ENCODE data around the gene PHTF1. TPM values are rescaled to one million over a fixed set of nuclear protein-coding genes. Genes with fewer than 3 reads are reported as not detected.
A peak's percentile ranks its signal among the peaks of the same experiment; 100 is the strongest.

Gene PHTF1
- total RNA-seq, 1 donor from 2014 or later, result 23.9 TPM

DNA sequence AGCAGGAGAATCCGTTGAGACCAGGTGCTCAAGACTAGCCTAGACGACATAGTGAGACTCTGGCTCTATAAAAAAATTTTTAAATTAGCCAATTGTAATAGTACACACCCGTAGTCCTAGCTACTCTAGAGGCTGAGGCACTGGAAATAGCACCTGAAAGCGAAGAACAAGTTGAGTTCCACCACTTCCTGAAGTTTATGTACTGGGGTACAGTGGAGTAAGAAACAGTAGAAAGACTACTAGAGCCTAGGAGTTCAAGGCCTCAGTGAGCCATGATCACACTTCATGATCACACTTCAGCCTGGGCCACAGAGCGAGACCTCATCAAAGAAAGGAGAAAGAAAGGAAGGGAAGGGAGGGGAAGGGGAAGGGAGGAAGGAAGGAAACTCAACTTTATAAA, 33.2 kb upstream of the PHTF1 start:
- peaks cover 32% of the 10 kb centered on the region for H3K4me1 Mint-ChIP-seq (ENCODE audit: low read depth)
- H3K36me3 Mint-ChIP-seq (ENCODE audit: low read depth), result peaks cover 6% of the 10 kb centered on the region
- H3K4me3 Mint-ChIP-seq (ENCODE audit: unreplicated experiment), result no peak overlapping the region
- no peaks in the 10 kb centered on the region for H3K9me3 Mint-ChIP-seq (ENCODE audit: low read depth)
- DNase-seq (ENCODE audit: low spot score), result no peak
- H3K27me3 Mint-ChIP-seq (ENCODE audit: low read depth), result no peaks in the 10 kb centered on the region
- H3K27ac Mint-ChIP-seq (ENCODE audit: unreplicated experiment), result no peak overlapping the region
- TF ChIP-seq, protein P1, sequence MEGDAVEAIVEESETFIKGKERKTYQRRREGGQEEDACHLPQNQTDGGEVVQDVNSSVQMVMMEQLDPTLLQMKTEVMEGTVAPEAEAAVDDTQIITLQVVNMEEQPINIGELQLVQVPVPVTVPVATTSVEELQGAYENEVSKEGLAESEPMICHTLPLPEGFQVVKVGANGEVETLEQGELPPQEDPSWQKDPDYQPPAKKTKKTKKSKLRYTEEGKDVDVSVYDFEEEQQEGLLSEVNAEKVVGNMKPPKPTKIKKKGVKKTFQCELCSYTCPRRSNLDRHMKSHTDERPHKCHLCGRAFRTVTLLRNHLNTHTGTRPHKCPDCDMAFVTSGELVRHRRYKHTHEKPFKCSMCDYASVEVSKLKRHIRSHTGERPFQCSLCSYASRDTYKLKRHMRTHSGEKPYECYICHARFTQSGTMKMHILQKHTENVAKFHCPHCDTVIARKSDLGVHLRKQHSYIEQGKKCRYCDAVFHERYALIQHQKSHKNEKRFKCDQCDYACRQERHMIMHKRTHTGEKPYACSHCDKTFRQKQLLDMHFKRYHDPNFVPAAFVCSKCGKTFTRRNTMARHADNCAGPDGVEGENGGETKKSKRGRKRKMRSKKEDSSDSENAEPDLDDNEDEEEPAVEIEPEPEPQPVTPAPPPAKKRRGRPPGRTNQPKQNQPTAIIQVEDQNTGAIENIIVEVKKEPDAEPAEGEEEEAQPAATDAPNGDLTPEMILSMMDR (IDR thresholded peaks at IDR 0.05), result no peak

DNA sequence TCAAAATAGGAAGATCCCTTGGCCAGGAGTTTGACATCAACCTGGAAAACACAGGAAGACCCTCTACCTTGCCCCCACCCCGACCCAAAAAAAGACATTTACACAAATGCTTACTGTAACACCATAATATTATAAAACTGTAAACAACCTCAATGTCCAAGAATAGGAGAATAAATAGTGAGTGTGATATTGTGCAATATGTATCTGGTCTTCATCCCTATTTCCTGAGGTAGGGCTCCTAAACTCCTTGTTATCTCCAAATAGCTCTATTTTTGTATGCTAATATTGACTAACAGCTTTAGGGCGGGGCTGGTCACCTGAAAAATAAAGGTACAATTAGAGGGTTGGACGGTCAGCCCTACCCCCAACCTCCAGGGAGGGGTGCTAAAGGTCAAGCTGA, 29.5 kb upstream of the PHTF1 start:
- DNase-seq (ENCODE audit: low spot score), result no peak
- H3K4me1 Mint-ChIP-seq (ENCODE audit: low read depth), result peaks cover 33% of the 10 kb centered on the region
- H3K4me3 Mint-ChIP-seq (ENCODE audit: unreplicated experiment), result no peak overlapping the region
- no peaks in the 10 kb centered on the region for H3K27me3 Mint-ChIP-seq (ENCODE audit: low read depth)
- H3K27ac Mint-ChIP-seq (ENCODE audit: unreplicated experiment), result peak overlapping the region; percentile 76
- TF ChIP-seq, protein P1 (IDR thresholded peaks at IDR 0.05), result no peak
- H3K36me3 Mint-ChIP-seq (ENCODE audit: low read depth), result no peaks in the 10 kb centered on the region
- H3K9me3 Mint-ChIP-seq (ENCODE audit: low read depth), result no peaks in the 10 kb centered on the region

GRCh38 chr1:113787663-113788062, 28.4 kb upstream of the PHTF1 start:
- Mint-ChIP-seq H3K4me3 (ENCODE audit: unreplicated experiment) (no peak overlapping the region), H3K27ac (ENCODE audit: unreplicated experiment) (no peak overlapping the region), H3K9me3 (ENCODE audit: low read depth) (no peaks in the 10 kb centered on the region), H3K27me3 (ENCODE audit: low read depth) (no peaks in the 10 kb centered on the region), H3K4me1 (ENCODE audit: low read depth) (peaks cover 26% of the 10 kb centered on the region), H3K36me3 (ENCODE audit: low read depth) (no peaks in the 10 kb centered on the region)
- TF ChIP-seq, protein P1 (IDR thresholded peaks at IDR 0.05), result no peak
- no peak for DNase-seq (ENCODE audit: low spot score)

- TF ChIP-seq, protein P1 (IDR thresholded peaks at IDR 0.05), result no peak
- H3K27ac Mint-ChIP-seq (ENCODE audit: unreplicated experiment), result no peak overlapping the region
- no peak overlapping the region for H3K4me3 Mint-ChIP-seq (ENCODE audit: unreplicated experiment)
- H3K27me3 Mint-ChIP-seq (ENCODE audit: low read depth), result no peaks in the 10 kb centered on the region
- H3K9me3 Mint-ChIP-seq (ENCODE audit: low read depth), result no peaks in the 10 kb centered on the region
- DNase-seq (ENCODE audit: low spot score), result no peak
- peaks cover 23% of the 10 kb centered on the region for H3K4me1 Mint-ChIP-seq (ENCODE audit: low read depth)
- no peaks in the 10 kb centered on the region for H3K36me3 Mint-ChIP-seq (ENCODE audit: low read depth)
These were observed 26.8 kb upstream of the PHTF1 start for GRCh38 chr1:113786069-113786468.

GRCh38 chr1:113784104-113784779, 25.0 kb upstream of the PHTF1 start:
- Mint-ChIP-seq H3K9me3 (ENCODE audit: low read depth) (no peaks in the 10 kb centered on the region), H3K36me3 (ENCODE audit: low read depth) (no peaks in the 10 kb centered on the region), H3K4me3 (ENCODE audit: unreplicated experiment) (no peak overlapping the region), H3K27ac (ENCODE audit: unreplicated experiment) (no peak overlapping the region), H3K4me1 (ENCODE audit: low read depth) (peaks cover 23% of the 10 kb centered on the region), H3K27me3 (ENCODE audit: low read depth) (no peaks in the 10 kb centered on the region)
- no peak for DNase-seq (ENCODE audit: low spot score)
- TF ChIP-seq, protein P1 (IDR thresholded peaks at IDR 0.05), result no peak

Measured in chondrocyte (in vitro differentiated cells).